HPDE6-E6E7 (cell line): ENCODE data around the gene BICC1.

Source experiments
- DNase-seq: peaks from one replicate; pipeline ENCODE4 v3.0.0; 2011; ENCODE audit warnings: missing footprints; ENCODE audit errors: extremely low spot score

BICC1 gene

DNA sequence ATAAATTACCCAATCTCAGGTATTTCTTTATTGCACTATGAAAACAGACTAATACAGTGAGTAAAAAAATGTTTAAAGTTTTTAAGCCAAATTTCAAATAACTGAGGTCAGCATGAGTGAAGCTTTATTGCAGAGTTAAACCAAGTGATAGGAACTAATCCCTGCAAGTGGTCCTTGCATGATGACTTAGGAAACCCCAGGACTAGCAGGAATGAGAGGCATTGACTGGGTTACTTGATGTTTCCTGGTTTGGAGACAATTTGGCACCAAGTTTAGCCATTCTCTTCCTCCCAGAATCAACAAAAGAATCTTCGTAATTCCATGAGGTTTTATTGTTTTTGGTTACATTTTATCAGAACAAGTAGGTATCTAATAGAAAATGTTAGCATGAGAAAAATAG, 194.2 kb downstream of the BICC1 start:
- no peak for DNase-seq

DNA sequence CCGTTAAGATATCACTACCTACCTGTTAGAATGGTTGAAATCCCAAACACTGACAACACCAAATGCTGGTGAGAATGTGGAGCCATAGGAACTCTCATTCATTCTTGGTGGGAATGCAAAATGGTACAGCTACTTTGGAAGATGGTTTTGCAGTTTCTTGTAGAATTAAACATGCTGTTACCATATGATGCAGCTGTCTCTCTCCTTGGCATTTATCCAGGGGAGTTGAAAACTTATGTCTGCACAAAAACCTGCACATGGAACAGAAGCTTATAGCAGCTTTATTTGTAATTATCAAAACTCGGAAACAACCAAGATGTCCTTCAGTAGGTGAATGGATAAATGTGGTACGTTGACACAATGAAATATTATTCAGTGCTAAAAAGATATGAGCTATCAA, 199.5 kb downstream of the BICC1 start:
- DNase-seq, result no peak

DNA sequence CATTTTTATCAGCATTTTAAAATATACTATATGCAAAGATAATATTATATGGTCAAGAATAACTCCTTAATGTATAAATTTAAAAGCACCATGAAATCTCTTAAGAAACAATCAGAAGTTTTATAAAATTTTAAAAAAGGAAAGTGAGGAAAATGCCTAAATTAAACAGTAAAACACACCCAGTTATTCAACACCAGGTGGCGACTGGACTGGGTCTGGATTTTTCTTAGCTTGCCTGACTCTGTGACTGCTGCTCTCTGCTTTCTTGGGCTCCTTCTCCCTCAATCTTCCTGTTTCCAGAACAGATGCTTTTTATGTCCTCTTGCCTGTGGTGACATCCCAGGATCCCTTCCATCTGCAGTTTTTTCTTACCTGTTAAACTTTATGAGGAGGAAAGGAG, 200.3 kb downstream of the BICC1 start:
- no peak for DNase-seq

DNA sequence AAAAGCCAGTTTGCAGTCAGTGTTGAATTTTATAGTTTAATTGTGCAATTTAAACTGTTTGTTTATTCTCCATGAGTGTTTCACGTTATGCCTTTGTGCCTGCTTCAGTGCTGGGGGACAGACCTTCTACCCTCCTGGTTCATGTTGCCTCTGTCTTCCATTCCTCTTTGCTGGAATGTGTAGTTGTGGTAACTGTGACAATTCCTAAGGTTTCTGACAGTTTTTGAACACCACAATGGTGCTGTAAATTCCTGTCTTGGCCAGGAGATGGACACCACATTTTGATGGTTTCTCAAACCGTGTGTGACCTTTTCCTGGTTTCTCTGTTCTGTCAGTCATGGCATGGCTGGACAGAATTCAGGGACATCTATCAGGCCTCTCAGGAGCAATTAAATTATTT, 201.7 kb downstream of the BICC1 start:
- no peak for DNase-seq

DNA sequence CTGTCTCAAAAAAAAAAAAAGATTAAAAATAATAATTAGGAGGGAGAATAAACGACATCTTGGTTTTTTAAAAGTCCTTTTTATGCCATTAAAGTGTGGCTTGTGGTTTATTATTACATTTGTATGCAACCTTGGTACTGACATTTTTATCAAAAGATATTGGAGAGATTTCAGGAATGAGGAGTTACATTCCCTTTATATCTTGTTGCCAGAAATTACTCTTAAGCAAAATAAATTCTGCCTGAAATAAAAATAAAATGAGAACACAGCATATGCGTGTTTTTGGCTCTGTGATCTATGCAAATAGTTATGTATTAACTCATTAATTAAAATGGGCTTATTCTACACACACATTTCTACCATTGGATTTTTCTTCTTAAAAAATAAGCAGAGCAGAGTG, 202.4 kb downstream of the BICC1 start:
- DNase-seq, result no peak

DNA sequence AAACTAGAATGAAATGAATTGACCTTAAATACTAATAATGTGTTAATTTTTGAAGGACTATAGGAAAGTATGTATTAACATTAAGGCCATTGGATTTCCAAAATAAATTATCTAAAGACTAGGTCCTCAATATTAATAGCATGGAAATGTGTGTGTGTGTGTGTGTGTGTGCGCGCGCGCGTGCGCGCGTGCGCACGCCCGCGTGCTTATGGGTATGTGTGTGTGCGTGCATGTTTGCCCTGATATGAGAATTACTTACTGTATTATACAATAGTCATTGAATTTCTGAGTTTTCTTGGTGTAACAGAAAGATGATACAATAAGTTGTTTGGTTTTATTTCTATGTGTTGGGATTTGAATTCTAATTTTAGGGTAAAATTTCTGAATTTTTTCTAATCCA, 205.9 kb downstream of the BICC1 start:
- DNase-seq, result no peak

DNA sequence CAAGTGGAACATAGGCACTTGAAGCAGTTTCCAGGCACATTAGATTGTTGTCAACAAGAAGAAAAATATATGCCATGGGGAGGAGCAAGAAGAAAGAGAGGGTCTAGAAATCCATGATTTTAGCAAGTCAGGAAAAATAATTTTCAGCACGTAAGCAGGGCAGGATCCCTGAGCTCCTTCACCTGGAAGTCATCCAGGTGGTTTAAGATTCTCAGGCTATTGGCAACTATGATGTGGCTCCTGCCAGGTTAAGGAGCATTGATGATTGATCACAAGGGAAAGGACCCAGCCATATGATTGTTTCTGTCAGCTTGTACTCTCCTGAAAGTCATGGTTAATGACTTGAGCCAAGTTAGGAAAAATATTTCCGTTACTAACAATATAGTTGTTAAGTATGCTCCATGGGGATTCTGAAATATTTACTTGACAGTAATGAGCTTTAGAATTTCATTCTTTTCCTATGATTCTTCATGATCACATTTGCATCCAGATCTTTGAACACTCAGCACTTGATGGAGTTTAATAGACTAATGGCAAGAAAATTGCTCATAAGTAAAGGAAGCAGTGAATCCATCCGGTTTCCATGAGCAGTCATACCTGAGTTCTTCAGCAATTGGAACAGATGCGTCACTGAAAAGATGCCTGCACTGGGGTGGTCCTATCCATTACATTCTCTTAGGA, 209.1 kb downstream of the BICC1 start:
- no peak for DNase-seq

DNA sequence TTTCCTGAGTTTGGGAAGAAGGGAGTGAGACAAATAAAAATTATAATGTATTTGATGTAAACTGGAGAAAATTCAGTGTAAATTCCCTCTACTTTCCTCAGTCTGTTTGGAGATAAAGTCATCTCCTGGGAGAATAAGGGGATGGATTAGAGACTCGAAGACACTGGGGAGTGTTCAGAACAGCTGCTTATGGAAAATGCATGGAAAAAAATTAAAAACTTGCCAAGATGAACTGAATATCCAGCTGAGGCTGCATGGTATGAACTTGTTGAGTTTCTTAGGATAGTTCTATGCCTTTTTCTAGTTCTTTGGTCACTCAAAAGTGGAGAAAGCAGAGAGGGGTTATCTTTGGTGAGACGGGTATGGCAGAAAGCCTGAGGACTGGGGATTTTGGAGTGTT, 210.5 kb downstream of the BICC1 start:
- no peak for DNase-seq

DNA sequence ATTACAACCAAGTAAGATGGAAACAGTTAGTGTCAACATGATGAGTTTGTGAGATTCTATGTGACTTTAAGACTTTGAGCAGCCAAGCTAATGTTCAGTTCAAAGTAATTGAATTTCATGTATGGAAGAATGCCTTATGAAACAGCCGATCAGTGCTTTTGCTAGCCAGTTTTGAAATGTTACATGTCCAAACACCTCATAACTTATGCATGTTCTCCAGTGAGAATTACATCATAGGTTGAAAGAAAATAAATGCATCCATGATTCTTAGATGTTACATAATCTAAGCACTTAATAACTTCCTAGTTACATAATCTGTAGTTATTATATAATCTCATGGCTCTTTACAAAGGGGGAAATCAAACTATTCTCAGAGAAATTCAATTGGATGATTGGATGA, 211.3 kb downstream of the BICC1 start:
- DNase-seq, result no peak

DNA sequence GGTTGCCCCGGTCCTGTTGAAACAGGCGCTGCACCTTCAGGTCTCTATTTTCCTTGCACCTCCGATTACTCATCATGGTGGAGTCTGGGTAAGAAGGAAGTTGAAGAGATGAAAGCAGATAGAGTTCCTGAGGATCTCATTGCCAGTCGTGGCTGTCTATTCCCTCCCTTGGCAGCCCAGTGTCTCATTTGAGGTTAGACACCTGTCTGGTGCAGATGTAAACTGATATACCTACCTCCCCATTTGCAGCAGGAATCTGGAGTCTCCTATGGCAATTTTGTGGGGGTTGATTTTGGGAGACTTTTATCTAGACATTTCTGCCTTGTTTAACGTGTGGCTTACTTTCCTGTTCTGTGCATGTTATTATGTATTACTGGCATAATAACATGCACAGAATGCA, 212.1 kb downstream of the BICC1 start:
- DNase-seq, result no peak

DNA sequence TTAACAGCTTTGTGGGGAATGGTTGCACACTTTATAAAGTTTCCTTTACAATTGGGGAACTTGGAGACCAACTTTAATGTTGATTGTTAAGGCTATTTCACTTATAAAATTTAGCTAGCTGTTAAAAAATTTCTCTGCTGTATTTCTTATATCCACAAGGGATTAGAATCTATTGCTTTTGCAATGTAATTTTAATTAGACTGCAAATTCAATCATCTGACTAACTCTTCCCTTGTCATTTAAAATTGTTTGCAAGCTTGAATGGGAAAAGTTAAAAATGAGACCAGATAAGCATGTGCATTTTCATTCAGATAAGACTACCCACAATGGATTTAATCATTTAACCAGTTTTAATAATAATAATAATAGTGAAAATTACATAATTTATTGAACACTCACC, 213.2 kb downstream of the BICC1 start:
- no peak for DNase-seq

DNA sequence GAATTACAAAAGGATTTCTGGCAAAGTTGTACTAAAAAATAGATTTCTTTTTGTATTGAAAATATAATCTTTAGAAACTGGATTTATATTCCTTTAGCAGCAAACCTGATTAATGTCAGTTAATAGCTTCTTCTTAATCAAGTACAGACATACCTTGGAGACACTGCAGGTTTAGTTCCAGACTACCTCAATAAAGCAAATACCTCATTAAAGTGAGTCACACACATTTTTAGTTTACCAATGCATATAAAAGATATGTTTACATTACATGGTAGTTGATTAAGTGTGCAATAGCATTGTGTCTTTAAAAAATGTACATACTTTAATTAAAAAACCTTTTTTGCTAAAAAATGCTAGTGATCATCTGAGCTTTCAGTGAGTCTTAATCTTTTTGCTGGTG, 215.0 kb downstream of the BICC1 start:
- DNase-seq, result no peak

DNA sequence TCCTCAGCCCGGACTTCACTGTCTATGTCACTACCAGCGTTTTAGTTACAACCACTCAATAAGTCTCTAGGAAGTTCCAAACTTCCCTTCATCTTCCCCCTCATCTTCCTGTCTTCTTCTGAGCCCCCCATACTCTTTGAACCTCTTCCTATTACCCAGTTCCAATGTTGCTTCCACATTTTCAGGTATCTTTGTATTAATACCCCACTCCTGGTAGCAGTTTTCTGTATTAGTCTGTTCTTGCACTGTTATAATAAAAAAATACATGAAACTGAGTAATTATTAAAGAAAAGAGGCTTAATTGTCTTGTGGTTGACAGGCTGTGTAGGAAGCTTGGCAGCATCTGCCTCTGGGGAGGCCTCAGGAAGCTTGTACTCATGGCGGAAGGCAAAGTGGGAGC, 218.6 kb downstream of the BICC1 start:
- DNase-seq, result no peak

DNA sequence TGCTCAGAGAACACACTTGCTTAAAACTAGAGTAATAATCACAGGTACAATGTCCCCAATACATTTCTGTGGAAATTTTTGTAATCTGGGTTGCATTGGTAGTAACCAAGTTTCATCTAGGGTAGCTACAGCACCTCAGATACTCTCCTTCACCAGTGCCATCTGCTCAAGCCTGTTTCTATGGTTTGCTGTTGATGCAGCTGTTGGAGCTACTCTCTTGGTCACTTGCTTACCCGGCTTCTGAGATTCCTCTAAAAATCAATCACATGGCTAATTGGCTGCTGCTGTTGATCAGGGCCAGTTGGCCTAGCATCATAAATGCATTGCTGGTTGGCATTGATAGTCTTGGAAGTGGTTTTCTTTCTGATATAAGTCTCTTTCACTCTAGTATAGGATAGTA, 220.8 kb downstream of the BICC1 start:
- DNase-seq, result no peak

DNA sequence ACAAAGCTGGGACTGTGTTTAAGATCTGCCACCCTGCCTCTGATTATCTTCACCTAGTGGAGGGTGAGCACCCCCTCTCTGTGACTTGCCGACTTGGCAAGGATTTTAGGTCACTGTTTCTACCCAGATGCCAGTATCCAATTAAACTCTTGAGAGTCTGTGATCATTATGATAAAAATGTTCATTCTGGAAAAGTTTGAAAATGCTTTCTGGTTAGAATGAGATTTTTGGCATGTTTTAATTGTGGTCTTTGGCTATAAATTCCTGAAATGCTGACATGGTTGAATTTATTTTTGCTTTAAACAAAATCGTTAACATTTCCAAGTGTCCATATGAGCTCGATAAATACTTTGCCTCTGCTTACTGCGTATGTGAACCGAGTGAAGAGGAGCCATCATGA, 221.4 kb downstream of the BICC1 start:
- DNase-seq, result no peak

DNA sequence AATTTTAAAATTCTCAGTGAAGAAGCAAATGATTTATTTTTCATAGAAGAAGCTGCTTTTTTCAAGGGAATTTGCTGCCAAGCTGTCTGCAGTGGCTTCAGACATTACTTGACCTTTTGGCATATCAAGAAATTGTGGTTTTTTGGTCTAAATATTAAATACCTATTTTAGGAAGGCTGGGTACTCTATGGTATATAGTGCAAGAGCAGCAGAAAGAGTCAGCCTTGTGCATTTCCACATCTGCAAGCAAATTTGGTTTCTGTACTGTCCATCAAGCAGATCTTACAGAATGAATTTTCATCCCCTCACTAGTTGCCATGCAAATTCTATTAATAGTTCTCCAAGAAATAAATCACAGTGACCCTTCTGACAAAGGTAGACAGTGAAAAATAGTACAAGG, 222.0 kb downstream of the BICC1 start:
- no peak for DNase-seq

DNA sequence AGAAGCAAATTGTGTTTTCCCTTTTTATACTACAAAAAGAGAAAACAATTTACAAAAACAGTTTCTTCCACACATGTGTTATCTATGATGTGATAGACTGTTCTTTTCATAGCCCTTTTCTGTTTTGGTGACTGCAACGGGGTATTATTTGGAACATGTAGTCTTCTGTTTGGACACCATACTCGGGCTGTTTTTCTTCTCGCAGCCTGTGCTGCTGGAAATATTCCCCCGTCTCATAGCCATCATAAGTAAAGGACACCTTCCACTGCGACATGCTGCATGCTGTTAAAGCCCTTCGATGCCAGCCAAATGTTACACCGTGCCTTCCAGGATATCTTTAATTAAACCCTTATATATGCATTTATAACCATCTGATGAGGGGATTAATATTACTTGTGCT, 222.4 kb downstream of the BICC1 start:
- DNase-seq, result no peak

DNA sequence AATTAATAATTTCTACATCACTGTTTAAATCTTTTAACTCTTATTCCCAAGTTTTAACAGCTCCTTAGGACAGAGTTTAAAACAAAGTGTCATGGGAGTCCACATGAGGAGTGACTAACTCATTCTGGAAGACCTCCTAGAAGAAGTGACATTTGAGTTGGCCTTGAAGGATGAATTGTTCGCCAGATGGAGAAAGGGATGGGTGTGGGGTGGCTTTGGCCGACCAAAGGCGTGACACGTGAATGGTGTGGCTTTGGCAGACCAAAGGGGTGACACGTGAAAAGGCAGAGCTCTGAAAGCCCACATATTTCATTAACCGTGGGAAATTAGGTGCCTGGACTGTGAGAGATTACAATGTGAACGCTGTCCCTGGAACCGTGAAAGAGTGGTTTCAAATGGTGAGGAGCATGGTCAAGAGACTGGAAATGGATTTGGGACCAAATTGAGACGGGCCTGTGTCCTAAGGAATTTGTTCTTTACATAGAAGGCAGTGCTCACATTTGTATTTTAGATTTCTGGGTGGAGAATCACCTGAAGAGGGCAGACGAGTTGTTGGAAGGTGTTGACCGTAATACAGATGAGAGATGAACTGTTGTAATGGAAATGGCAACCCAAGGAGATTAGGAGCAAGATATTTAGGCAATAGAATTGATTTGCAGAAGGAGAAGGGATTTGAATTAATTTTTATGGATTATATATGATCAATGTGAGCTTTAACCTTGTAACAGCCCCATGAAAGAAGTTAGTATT, 228.1 kb downstream of the BICC1 start:
- DNase-seq, result no peak

DNA sequence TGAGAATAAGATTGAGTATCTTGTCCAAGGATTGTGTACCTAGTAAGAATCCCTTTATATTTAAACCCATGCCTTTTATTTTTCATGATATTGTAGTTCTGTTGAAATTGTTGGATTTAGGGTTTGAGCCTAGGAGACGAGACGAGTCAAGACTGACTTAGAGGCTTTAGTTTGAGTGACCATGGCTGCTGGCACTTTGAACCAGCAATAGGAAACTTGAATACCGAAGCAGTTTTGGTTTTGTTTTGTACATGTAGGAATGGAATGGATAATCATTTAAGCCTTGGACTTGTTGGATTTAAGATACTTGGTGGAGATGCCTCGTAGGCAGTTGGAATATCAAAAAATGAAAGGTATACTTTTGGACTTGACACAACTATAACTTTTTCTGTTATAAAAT, 229.0 kb downstream of the BICC1 start:
- DNase-seq, result no peak

DNA sequence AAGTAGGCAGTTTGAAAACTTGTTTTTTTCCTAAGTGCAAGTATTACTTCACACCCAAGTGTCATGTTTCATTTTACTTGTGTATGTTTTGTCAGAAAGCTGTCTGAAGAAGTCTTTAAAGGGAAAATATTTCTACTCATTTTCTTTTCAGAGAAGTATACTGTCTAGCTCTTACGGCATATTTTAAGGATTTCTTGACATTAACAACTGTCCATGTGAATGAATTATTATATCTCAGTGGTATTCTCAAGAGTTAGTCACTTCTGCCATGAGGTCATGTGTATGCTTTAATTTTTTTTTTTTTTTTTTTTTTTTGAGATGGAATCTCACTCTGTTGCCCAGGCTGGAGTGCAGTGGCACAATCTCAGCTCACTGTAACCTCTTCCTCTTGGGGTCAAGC, 229.5 kb downstream of the BICC1 start:
- no peak for DNase-seq

DNA sequence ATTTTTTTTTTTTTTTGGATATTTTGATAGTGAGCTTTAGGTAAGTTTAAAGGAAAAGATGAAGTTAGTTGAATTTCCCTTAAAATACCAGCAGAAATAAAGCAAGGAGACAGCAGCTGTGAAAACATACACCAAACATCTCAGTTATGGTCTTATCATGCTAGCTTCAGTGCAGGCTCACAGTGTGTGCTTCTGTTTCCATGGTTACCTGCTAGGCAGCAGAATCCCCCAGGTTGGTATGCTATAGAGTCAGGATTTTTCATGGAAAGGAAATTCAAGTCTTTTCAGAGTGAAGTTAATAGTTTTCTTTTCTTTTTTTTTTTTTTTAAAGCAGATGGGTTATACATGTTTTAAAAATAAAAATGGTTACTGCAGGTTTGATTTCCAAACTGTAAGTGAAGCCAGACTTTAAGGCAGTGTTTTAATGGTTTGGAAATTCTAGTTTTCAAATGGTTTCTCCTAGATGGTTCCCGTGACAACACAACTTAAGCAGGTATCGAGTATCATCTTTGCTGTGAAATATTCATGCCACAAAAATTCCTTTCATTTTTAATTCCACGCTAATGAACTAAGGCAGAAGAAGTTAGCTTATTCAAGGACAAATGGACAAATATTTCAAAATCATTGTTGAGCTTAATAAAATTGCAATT, 230.9 kb downstream of the BICC1 start:
- DNase-seq, result no peak

DNA sequence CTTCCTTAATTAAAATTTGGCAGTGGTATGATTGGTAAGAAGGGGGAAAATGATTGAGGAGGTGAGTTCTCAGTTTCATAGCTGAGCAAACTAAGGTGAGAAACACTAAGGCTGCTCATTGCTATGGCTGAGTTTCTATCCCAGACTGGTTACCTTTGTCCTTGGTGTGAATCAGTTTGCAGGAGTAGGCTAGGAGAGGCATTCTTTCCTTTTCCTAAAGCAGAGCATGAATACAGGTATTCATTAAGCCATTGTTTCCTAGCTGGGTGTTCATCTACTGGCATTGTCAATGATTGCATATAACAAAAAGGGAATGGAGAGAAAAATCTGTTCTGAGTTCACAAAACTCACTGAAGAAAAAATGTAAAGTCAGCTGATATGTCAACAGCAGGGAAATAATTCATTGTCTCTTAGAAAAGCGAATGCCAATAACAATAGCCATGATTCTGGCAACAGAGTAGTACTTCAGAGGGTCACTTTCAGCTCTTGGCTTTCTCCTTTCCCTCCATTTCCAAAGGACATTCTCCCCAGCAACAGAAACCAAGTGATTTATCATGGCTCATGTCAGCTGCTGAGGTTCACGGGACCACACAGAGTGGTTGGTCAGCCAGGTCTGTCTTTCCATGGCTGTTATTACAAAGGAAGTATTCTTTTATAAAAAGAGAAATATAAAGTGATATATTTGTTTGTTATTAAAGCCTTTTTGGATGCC, 234.0 kb downstream of the BICC1 start:
- DNase-seq, result no peak

DNA sequence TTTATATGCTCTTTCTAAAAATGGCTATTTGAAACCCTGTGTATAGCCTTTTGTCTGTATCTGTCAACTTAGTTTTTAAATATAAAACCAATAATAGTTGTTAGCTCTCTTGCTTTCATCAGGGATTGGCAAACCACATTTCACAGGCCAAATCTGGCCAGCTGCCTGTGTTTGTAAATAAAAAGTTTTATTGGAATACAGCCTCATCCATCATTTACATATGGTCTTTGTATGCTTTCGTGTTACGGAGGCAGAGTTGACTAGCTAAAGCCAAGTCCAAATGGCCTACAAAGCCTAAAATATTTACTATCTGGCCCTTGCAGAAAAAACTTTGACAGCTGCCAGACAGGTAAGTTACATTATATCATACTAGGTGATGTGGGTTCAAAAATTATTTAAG, 235.0 kb downstream of the BICC1 start:
- DNase-seq, result no peak
